Endothelial cell of umbilical vein (primary cell): ENCODE measurements around the gene DIAPH3. TPM values are rescaled to one million over a fixed set of nuclear protein-coding genes. Genes with fewer than 3 reads are reported as not detected.

ENCODE experiments used
- BruUV-seq: library from RNA; stranded (reverse); fragments of 400-500 nt; replicated peaks from 2 replicates; lab custom pipeline; 2021; lab: Mats Ljungman, UMichigan
- CTCF ChIA-PET: fragments of 300-600, 350-600 bp; sonication (Branson Sonifier 250); formaldehyde crosslinking; loops from one replicate; lab custom pipeline; 2021; ENCODE audit warnings: antibody characterized with exemption, inconsistent platforms; lab: Charles Lee
- POLR2A ChIA-PET: fragments of 300-600, 350-600 bp; sonication (Branson Sonifier 250); formaldehyde crosslinking; loops from one replicate; lab custom pipeline; 2021; ENCODE audit warnings: antibody characterized with exemption, inconsistent platforms; lab: Charles Lee
- DNase-seq: peaks from one replicate; pipeline ENCODE4 v3.0.0-alpha.2; 2011; ENCODE audit warnings: low read depth, low spot score
- FAIRE-seq: peaks from 2 replicates; lab custom pipeline; 2011; peaks lifted over from hg19 to GRCh38; lab: Jason Lieb, UNC
- H2AFZ ChIP-seq: 2 replicates; pipeline ENCODE4 v1.6.0; 2012; ENCODE audit warnings: low read depth, low read length, control low read depth, inconsistent platforms
- H3K27ac ChIP-seq: 2 replicates; pipeline ENCODE4 v1.5.1; 2011; ENCODE audit warnings: low read depth, mild to moderate bottlenecking, control low read depth, low read length, moderate library complexity; ENCODE audit not compliant: insufficient read depth
- H3K27me3 ChIP-seq, 2 experiments: 2 replicates each; pipeline versions ENCODE4 v1.6.0 to v1.6.1; 2011; ENCODE audit warnings: low read length in 2 of 2, mixed read lengths in 1 of 2; ENCODE audit not compliant: control insufficient read depth in 2 of 2, insufficient read depth in 2 of 2
- H3K36me3 ChIP-seq, 2 experiments: 2 replicates in 1 of 2; 3 replicates in 1 of 2; pipeline ENCODE4 v1.5.1; 2011; ENCODE audit warnings: low read length in 2 of 2, mild to moderate bottlenecking in 1 of 2, moderate library complexity in 1 of 2; ENCODE audit not compliant: control insufficient read depth in 2 of 2, insufficient read depth in 2 of 2; ENCODE audit errors: extremely low read depth in 1 of 2
- H3K4me1 ChIP-seq: 3 replicates; pipeline ENCODE4 v1.5.1; 2011; ENCODE audit warnings: mild to moderate bottlenecking, low read length; ENCODE audit not compliant: control insufficient read depth, insufficient read depth; ENCODE audit errors: extremely low read depth
- H3K4me2 ChIP-seq: 2 replicates; pipeline ENCODE4 v1.6.1; 2011; ENCODE audit warnings: low read length, control low read depth, mixed read lengths; ENCODE audit not compliant: insufficient read depth
- H3K4me3 ChIP-seq, 3 experiments: fragments of 200-600 bp in 1 of 3; sonication (generic), shearing (Covaris generic) in 1 of 3; replicated peaks in 1 of 3; 2 replicates each; pipeline ENCODE4 v1.5.1; 2011 to 2016; ENCODE audit warnings: control low read depth in 3 of 3, low read length in 3 of 3, mild to moderate bottlenecking in 2 of 3, inconsistent platforms in 1 of 3, low read depth in 1 of 3, moderate library complexity in 1 of 3; ENCODE audit not compliant: insufficient read depth in 1 of 3
- H3K79me2 ChIP-seq: 2 replicates; pipeline ENCODE4 v1.6.0; 2012; ENCODE audit warnings: low read length, inconsistent platforms; ENCODE audit not compliant: control insufficient read depth, insufficient read depth
- H3K9ac ChIP-seq: replicated peaks from 2 replicates; pipeline ENCODE3; 2011; ENCODE audit warnings: low read length, control low read depth; ENCODE audit not compliant: insufficient read depth; ENCODE audit errors: extremely low read depth
- H3K9me1 ChIP-seq: replicated peaks from 3 replicates; pipeline ENCODE4 v1.6.0; 2011; ENCODE audit warnings: mild to moderate bottlenecking, low read length; ENCODE audit not compliant: control insufficient read depth, insufficient read depth; ENCODE audit errors: extremely low read depth
- H3K9me3 ChIP-seq: replicated peaks from 2 replicates; pipeline ENCODE4 v1.5.1; 2012; ENCODE audit warnings: low read length, inconsistent platforms; ENCODE audit not compliant: control insufficient read depth, insufficient read depth
- H4K20me1 ChIP-seq: replicated peaks from 2 replicates; pipeline ENCODE3; 2011; ENCODE audit warnings: mild to moderate bottlenecking, low read length; ENCODE audit not compliant: control insufficient read depth, insufficient read depth; ENCODE audit errors: extremely low read depth
- CTCF ChIP-seq, 2 donors: IDR thresholded peaks; 1 replicate in 1 of 2; 2 replicates in 1 of 2; pipeline ENCODE4 v1.5.1; 2011; ENCODE audit warnings: low read length in 2 of 2, mild to moderate bottlenecking in 2 of 2, moderate library complexity in 2 of 2, control low read depth in 1 of 2, inconsistent platforms in 1 of 2, low read depth in 1 of 2; ENCODE audit not compliant: insufficient read depth in 1 of 2; ENCODE audit errors: extremely low read depth in 1 of 2
- EZH2 ChIP-seq: IDR thresholded peaks from 2 replicates; pipeline ENCODE4 v1.6.1; 2012; ENCODE audit warnings: borderline replicate concordance, low read depth, mild to moderate bottlenecking, moderate library complexity, low read length, inconsistent platforms; ENCODE audit not compliant: severe bottlenecking
- FOS ChIP-seq: IDR thresholded peaks from 2 replicates; pipeline ENCODE4 v1.6.1; 2011; ENCODE audit warnings: mild to moderate bottlenecking, low read length, moderate library complexity, borderline replicate concordance; ENCODE audit not compliant: insufficient read depth
- GATA2 ChIP-seq: IDR thresholded peaks from 2 replicates; pipeline ENCODE4 v1.7.0; 2011; ENCODE audit warnings: low read depth, mild to moderate bottlenecking, moderate library complexity, mixed read lengths, low read length; ENCODE audit not compliant: insufficient read length, insufficient read depth
- JUN ChIP-seq: IDR thresholded peaks from 2 replicates; pipeline ENCODE4 v1.6.1; 2011; ENCODE audit warnings: borderline replicate concordance, low read depth; ENCODE audit not compliant: insufficient read length, insufficient read depth
- MAX ChIP-seq: IDR thresholded peaks from 2 replicates; pipeline ENCODE4 v1.6.1; 2011; ENCODE audit not compliant: insufficient read depth, insufficient read length
- MYC ChIP-seq: IDR thresholded peaks from one replicate; pipeline ENCODE4 v1.6.1; 2011; ENCODE audit warnings: mild to moderate bottlenecking, low read depth, low read length
- POLR2A ChIP-seq: IDR thresholded peaks from 2 replicates; pipeline ENCODE4 v1.6.1; 2012; ENCODE audit warnings: low read depth, mild to moderate bottlenecking, control low read depth, low read length
- POLR2AphosphoS5 ChIP-seq: IDR thresholded peaks from 2 replicates; pipeline ENCODE4 v1.6.1; 2012; ENCODE audit warnings: low read depth, mild to moderate bottlenecking, control low read depth, low read length, moderate library complexity; ENCODE audit not compliant: insufficient read depth
- dilution Hi-C: fragments of 300-500 bp; cut with MboI; formaldehyde crosslinking; loops from one replicate; pipeline ENCODE4 v1.15.0; 2019; ENCODE audit warnings: low sequenced_read_pairs; ENCODE audit not compliant: extremely low pct_ligation_motif_present
- intact Hi-C: fragments of 100-400 bp; cut with micrococcal nuclease; formaldehyde crosslinking; loops from one replicate; pipeline ENCODE4 v1.10.0; 2022
- polyA plus RNA-seq, 4 experiments: library from polyadenylated mRNA; depleted of rRNA in 3 of 4; stranded (reverse) in 3 of 4; unstranded in 1 of 4; fragments of >200 nt; gene quantifications; 2 replicates each; pipeline versions ENCODE4 v1.2.1 to v1.2.3, GENCODE V29; 2011 to 2012; ENCODE audit warnings: missing spikeins in 1 of 4
- total RNA-seq: library from RNA; stranded (reverse); gene quantifications from 2 replicates; pipeline ENCODE4 v1.2.3, GENCODE V29; 2021

The DIAPH3 gene
- total and polyA plus RNA-seq, 2 donors (not counting 3 experiments of a cell fraction or from before 2014, with no cell fraction given), result 9.9 to 44.0 TPM

- H3K36me3 ChIP-seq, result no peaks in the 10 kb centered on the region
- H3K79me2 ChIP-seq, result no peaks in the 10 kb centered on the region
- no peak overlapping the region for H2AFZ ChIP-seq
- no peak overlapping the region for H3K9ac ChIP-seq
- DNase-seq (no peak), FAIRE-seq (no peak)
- no peaks in the 10 kb centered on the region for H3K4me1 ChIP-seq
- POLR2A ChIA-PET, result no interaction called here
- H3K4me3 ChIP-seq, result no peak overlapping the region
- intact Hi-C loops (no loop called here), dilution Hi-C loops (no loop called here)
- H3K4me2 ChIP-seq, result no peak overlapping the region
- no peaks in the 10 kb centered on the region for H3K27me3 ChIP-seq
- TF ChIP-seq POLR2AphosphoS5 (no peak), EZH2 (no peak), JUN (no peak), POLR2A (no peak), MYC (no peak), CTCF (IDR thresholded peaks at IDR 0.05; ENCODE audit: extremely low read depth in 1 of 2, insufficient read depth in 1 of 2, low read depth in 1 of 2, low read length in 2 of 2) (no peak), MAX (no peak), FOS (no peak), GATA2 (no peak)
- no peaks in the 10 kb centered on the region for H3K9me1 ChIP-seq
- H4K20me1 ChIP-seq, result no peaks in the 10 kb centered on the region
- H3K27ac ChIP-seq, result no peak overlapping the region
- no TSS peak for BruUV-seq
- no peaks in the 10 kb centered on the region for H3K9me3 ChIP-seq
- CTCF ChIA-PET, result no interaction called here
Observed at GRCh38 chr13:59625111-59625510, 538.6 kb downstream of the DIAPH3 start.
